NCI-H2196 treated with DMSO at 0.1 percent for 48 hours (cell line): Measurements from ENCODE around the gene SEC22B.
"Not testable (repeated sequence)": the region's sequence is repeated elsewhere in the genome, so short reads cannot be mapped to it uniquely, and the experiment has no call there.

Experiments
- DNase-seq: peaks from one replicate; lab custom pipeline; 2025; ENCODE audit not compliant: unreplicated experiment; lab: John Stamatoyannopoulos, UW

The SEC22B gene

GRCh38 chr1:120176092-120176855, at the start of gene SEC22B:
SEC22B (minus strand) TSS chr1:120176520; CDS start chr1:120176381, 139 bp downstream.
- peak; percentile 86 for DNase-seq

- not testable (repeated sequence) for DNase-seq
These were observed 41.6 kb upstream of the SEC22B start for GRCh38 chr1:120217933-120218332.

- not testable (repeated sequence) for DNase-seq
These were observed 41.0 kb upstream of the SEC22B start for GRCh38 chr1:120217175-120217929.

- DNase-seq = not testable (repeated sequence)
These were observed 37.3 kb upstream of the SEC22B start for GRCh38 chr1:120213606-120214005.

- not testable (repeated sequence) for DNase-seq
These were observed 34.4 kb upstream of the SEC22B start for GRCh38 chr1:120210754-120211153.

- DNase-seq = not testable (repeated sequence)
These were observed 20.8 kb upstream of the SEC22B start for GRCh38 chr1:120196863-120197775.

GRCh38 chr1:120188626-120189025, 12.3 kb upstream of the SEC22B start:
- not testable (repeated sequence) for DNase-seq

- DNase-seq = not testable (repeated sequence)
These were observed 5.9 kb upstream of the SEC22B start for GRCh38 chr1:120182176-120182707.

- DNase-seq = not testable (repeated sequence)
These were observed 3.7 kb upstream of the SEC22B start for GRCh38 chr1:120179811-120180690.

GRCh38 chr1:120178799-120179756, 2.8 kb upstream of the SEC22B start:
- no peak for DNase-seq

GRCh38 chr1:120178058-120178457, 1.7 kb upstream of the SEC22B start:
- not testable (repeated sequence) for DNase-seq

- not testable (repeated sequence) for DNase-seq
These were observed 632 bp downstream of the SEC22B start for GRCh38 chr1:120175688-120176087.

GRCh38 chr1:120164761-120165160, 11.6 kb downstream of the SEC22B start:
- DNase-seq = not testable (repeated sequence)

- not testable (repeated sequence) for DNase-seq
These were observed 14.3 kb downstream of the SEC22B start for GRCh38 chr1:120162015-120162414.

- not testable (repeated sequence) for DNase-seq
These were observed 17.8 kb downstream of the SEC22B start for GRCh38 chr1:120158495-120158894.

GRCh38 chr1:120158086-120158485, 18.2 kb downstream of the SEC22B start:
- not testable (repeated sequence) for DNase-seq

GRCh38 chr1:120150138-120150822, 26.0 kb downstream of the SEC22B start:
- not testable (repeated sequence) for DNase-seq
